HepG2 (cell line): ENCODE data around the gene SLC35F3. TPM values are rescaled to one million over a fixed set of nuclear protein-coding genes. Genes with fewer than 3 reads are reported as not detected.

ENCODE experiments used
- CEBPG ChIP-seq: IDR thresholded peaks from 2 replicates; pipeline ENCODE4 v1.6.1; 2016
- FOXA1 ChIP-seq, 2 experiments: fragments of 450-650 bp in 1 of 2; sonication (generic) in 1 of 2; formaldehyde crosslinking in 1 of 2; IDR thresholded peaks; 2 replicates each; pipeline versions ENCODE4 v1.4.0 to v1.6.1; 2016 to 2020; ENCODE audit warnings: missing genetic modification reagents in 1 of 2
- FOXA3 ChIP-seq: IDR thresholded peaks from 2 replicates; pipeline ENCODE4 v1.6.1; 2016; ENCODE audit warnings: missing genetic modification reagents, missing compliant biosample characterization
- FOXO1 ChIP-seq: sonication (generic); formaldehyde crosslinking; IDR thresholded peaks from 2 replicates; pipeline ENCODE4 v1.4.0; 2020; ENCODE audit warnings: missing genetic modification reagents
- HOMEZ ChIP-seq: IDR thresholded peaks from 2 replicates; pipeline ENCODE4 v1.6.1; 2016; ENCODE audit warnings: low read depth
- IRF1 ChIP-seq: sonication (generic); formaldehyde crosslinking; IDR thresholded peaks from 2 replicates; pipeline ENCODE4 v1.4.0; 2020; ENCODE audit warnings: low read depth, mild to moderate bottlenecking, missing genetic modification reagents
- KMT2B ChIP-seq: IDR thresholded peaks from 2 replicates; pipeline ENCODE4 v1.6.1; 2016; ENCODE audit warnings: missing genetic modification reagents, missing compliant biosample characterization
- MAX ChIP-seq: IDR thresholded peaks from 2 replicates; pipeline ENCODE4 v1.6.1; 2012; ENCODE audit warnings: inconsistent platforms
- NR0B2 ChIP-seq: sonication (generic); formaldehyde crosslinking; IDR thresholded peaks from 2 replicates; pipeline ENCODE4 v1.4.0; 2020; ENCODE audit warnings: mild to moderate bottlenecking, missing genetic modification reagents
- POGZ ChIP-seq: sonication (generic); formaldehyde crosslinking; IDR thresholded peaks from 2 replicates; pipeline ENCODE4 v1.4.0; 2020; ENCODE audit warnings: mild to moderate bottlenecking, missing genetic modification reagents
- PRDM10 ChIP-seq: sonication (generic); formaldehyde crosslinking; IDR thresholded peaks from 2 replicates; pipeline ENCODE4 v1.4.0; 2020; ENCODE audit warnings: low read depth, missing genetic modification reagents
- RORA ChIP-seq: sonication (generic); formaldehyde crosslinking; IDR thresholded peaks from 2 replicates; pipeline ENCODE4 v1.5.0; 2020; ENCODE audit warnings: mild to moderate bottlenecking, missing genetic modification reagents, moderate library complexity
- TEAD3 ChIP-seq: optimal IDR thresholded peaks from 2 replicates; pipeline ENCODE3; 2016; ENCODE audit warnings: borderline replicate concordance
- THAP11 ChIP-seq: IDR thresholded peaks from 2 replicates; pipeline ENCODE4 v1.6.1; 2016; ENCODE audit warnings: missing biosample characterization, missing genetic modification reagents
- ZBTB39 ChIP-seq: sonication (generic); formaldehyde crosslinking; IDR thresholded peaks from 2 replicates; pipeline ENCODE4 v1.5.0; 2020; ENCODE audit warnings: missing genetic modification reagents
- ZNF12 ChIP-seq: sonication (generic); formaldehyde crosslinking; IDR thresholded peaks from 2 replicates; pipeline ENCODE4 v1.5.0; 2020; ENCODE audit warnings: missing genetic modification reagents
- ZNF800 ChIP-seq: sonication (generic); formaldehyde crosslinking; IDR thresholded peaks from 2 replicates; pipeline ENCODE4 v1.4.0; 2020; ENCODE audit warnings: missing genetic modification reagents
- ZNF850 ChIP-seq: sonication (generic); formaldehyde crosslinking; conservative IDR thresholded peaks from 2 replicates; pipeline ENCODE4 v1.9.0; 2021; ENCODE audit warnings: mild to moderate bottlenecking, missing genetic modification reagents
- ZSCAN29 ChIP-seq: sonication (generic); formaldehyde crosslinking; conservative IDR thresholded peaks from 2 replicates; pipeline ENCODE4 v1.4.0; 2020; ENCODE audit warnings: mild to moderate bottlenecking, missing genetic modification reagents
- polyA plus RNA-seq, 8 experiments: library from polyadenylated mRNA; depleted of rRNA in 3 of 8; stranded (reverse) in 7 of 8; unstranded in 1 of 8; fragments of >200 nt; fragmentation: Illumina TruSeq in 4 of 8; extraction: Trizol in 4 of 8; gene quantifications; 2 replicates each; pipeline versions ENCODE4 v1.2.1 to v1.2.3, GENCODE V29; 2011 to 2016; ENCODE audit warnings: low read depth in 4 of 8, missing spikeins in 1 of 8, mixed read lengths in 1 of 8; ENCODE audit not compliant: insufficient read depth in 1 of 8
- total RNA-seq, 5 experiments: library from RNA; depleted of rRNA; stranded (reverse); fragments of >200 nt; fragmentation: Illumina TruSeq; extraction: Trizol; gene quantifications; 2 replicates each; pipeline ENCODE4 v1.2.3, GENCODE V29; 2016; ENCODE audit warnings: low read depth in 1 of 5

Gene SLC35F3
- total and polyA plus RNA-seq, 2 of the 13 experiments (the other 11 are each of a cell fraction or from before 2014, with no cell fraction given): not detected

GRCh38 chr1:234348964-234349363, 444.5 kb downstream of the SLC35F3 start (continued):
- TF ChIP-seq THAP11 (peak; percentile 25; the same call in 1 of the 2 replicates), RORA (no peak), ZNF12 (CRISPR knock-in tag) (no peak), FOXO1 (CRISPR knock-in tag) (peak; percentile 78; the same call in 1 of the 2 replicates), CEBPG (CRISPR knock-in tag) (0 out of 2 replicates have a peak, but pooled peaks have one; percentile 48), HOMEZ (CRISPR knock-in tag) (0 out of 2 replicates have a peak, but pooled peaks have one; percentile 58), POGZ (CRISPR knock-in tag) (peak; percentile 58; the same call in 1 of the 2 replicates), ZNF800 (no peak), TEAD3 (CRISPR knock-in tag) (peak; percentile 15), FOXA3 (CRISPR knock-in tag) (peak; percentile 88), PRDM10 (no peak), KMT2B (CRISPR knock-in tag) (peak; percentile 36; the same call in 1 of the 2 replicates), MAX (0 out of 2 replicates have a peak, but pooled peaks have one; percentile 48), IRF1 (CRISPR knock-in tag) (no peak), ZNF850 (no peak), ZSCAN29 (CRISPR knock-in tag) (no peak), ZBTB39 (CRISPR knock-in tag) (no peak), NR0B2 (no peak), FOXA1 (IDR thresholded peaks at IDR 0.05) (no peak), FOXA1 (CRISPR knock-in tag; IDR thresholded peaks at IDR 0.05) (peak; percentile 78)
